ENCODE data around the gene PHF21B.

PHF21B gene

DNA sequence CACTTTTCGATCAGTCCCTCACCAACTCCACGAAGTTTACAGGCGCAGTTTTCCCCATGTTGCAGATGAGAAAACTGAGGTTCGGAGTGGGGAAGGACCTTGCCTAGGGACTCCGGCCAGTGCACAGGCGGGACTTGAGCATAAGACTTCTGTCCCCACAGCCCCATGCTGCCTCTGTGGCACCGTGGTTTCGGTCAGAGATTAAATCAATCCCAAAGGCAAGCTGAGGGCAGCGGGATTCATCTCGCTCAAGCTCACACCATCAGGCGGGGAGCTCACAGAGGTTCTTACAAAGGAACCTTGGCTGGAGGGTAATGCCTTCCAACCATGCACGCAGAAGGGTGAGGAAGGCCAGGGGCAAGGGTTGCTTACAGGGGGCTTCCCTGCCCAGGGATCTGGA is 115.5 kb downstream of the PHF21B start:
- no peak for DNase-seq (ENCODE audit: low read depth in 2 of 2)

DNA sequence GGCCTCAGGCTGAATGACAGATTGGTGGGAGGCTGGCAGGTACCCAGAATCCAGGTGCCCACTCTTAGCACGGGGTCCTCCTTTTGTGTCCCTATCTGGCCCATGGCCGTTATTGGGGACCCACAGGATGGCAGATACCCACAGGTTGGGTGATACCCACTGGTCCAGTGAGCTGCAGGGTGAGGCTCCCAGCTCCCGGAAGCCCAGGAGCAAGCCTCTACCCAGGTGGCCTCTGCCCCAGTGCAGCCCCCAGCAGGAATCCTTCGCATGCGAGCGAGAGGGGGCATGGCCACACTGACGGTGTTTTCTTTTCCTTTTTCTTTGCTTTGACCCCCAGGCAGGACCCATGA is 116.1 kb downstream of the PHF21B start:
- DNase-seq (ENCODE audit: low read depth in 2 of 2), result no peak

DNA sequence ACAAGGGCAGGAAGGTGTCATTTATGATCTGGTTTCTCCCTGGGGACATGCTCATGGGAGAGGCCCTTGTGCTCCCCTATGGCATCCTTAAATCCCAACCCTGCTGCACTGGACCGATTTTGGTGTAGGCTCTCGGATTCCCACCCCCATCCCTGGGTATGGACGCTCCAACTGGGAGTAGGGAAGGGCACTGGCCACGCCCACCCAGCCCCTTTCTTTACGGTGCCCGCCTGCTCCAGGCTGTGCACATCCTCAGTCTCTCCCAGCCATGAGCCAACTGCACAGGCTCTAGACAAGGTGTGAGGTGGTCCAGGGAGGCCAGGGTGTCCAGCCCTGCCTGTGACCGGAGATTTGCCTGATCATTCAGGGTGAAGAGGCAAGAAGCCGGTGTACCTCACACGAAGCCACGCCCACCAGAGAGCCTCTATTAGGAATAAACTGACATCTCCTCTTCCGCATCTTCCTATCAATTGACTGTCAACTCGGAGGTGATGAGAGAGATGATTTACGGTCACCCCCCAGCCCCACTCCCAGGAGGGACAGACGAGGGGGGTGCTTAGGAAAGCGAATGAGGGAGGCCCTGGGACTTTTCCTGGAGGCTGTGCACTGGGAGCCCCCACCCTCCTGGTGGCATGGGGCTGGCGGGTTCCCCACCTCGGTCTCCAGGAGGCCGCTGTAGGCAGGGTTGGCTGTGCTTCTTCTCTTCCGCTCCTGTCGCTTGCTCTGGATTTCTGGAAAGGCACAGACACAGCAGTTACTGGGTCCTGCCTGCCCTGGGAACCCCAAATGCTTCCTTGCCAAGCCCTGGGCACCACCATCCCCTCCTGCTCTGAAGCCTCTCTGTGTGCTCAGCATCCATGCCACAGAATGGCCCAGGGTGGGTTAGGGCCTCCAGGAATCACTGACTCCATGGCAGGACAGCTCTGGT is 116.7 kb downstream of the PHF21B start:
- no peak for DNase-seq (ENCODE audit: low read depth in 2 of 2)

DNA sequence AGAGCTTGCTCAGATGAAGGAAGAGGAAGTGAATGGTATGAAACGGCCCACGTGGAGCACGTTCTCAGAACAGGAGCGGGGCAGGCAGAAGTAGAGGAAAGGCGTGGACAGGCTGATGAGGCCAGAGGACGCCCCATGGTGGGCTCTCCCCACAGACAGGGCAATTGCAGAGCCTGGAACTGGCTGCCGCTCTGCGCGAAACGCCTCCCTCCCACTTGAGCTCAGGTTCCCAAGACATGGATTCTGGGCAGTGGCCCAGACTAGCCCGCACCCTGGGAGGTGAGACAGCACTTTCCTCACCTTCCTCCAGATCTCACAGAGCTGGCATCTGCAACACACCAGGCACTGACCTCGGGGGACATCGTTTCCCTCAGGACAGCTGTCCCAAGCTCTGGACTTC is 117.6 kb downstream of the PHF21B start:
- DNase-seq (ENCODE audit: low read depth in 2 of 2), result no peak

- no peak for DNase-seq (ENCODE audit: low read depth in 2 of 2)
Observed at GRCh38 chr22:44891791-44892190, 118.0 kb downstream of the PHF21B start.

GRCh38 chr22:44891293-44891747 is 118.5 kb downstream of the PHF21B start:
- no peak for DNase-seq (ENCODE audit: low read depth in 2 of 2)

GRCh38 chr22:44890416-44891292 is 119.2 kb downstream of the PHF21B start:
- DNase-seq (ENCODE audit: low read depth in 2 of 2), result no peak

DNA sequence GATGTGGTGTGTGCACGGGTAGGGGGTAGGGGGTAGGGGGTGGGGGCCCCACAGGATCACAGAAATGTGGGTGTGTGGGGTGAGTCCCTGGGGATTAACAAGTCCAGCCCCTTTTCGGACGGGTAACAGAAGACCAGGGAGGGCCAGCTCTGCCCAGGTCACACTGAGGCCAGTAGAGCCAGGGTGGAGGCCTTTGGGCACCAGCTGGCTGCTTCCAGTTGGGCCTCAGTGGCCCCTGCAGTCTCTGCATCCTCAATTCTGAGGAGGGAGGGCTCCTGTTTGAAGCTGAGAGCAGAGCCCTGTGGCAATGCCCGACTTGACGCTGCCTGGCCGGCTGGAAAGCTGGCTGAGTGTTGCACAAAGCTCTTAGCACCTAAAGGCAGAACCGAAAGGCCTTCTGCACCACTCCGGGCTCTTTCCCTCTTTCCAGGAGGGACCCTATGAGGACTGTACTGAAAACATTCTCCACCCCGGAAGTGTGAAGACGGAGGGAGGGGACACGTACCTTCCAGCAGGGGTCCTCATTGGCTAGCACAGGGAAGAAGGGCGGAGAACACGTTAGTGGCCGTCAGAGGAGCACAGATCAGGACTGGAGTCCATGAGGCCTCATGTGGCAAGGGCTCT is 120.4 kb downstream of the PHF21B start:
- DNase-seq (ENCODE audit: low read depth in 2 of 2), result no peak

- DNase-seq (ENCODE audit: low read depth in 2 of 2), result no peak
Observed at GRCh38 chr22:44888491-44889254, 121.1 kb downstream of the PHF21B start.

GRCh38 chr22:44887941-44888366 is 121.9 kb downstream of the PHF21B start:
- no peak for DNase-seq (ENCODE audit: low read depth in 2 of 2)

- DNase-seq (ENCODE audit: low read depth in 2 of 2), result no peak
Observed at GRCh38 chr22:44885806-44886360, 123.9 kb downstream of the PHF21B start.

DNA sequence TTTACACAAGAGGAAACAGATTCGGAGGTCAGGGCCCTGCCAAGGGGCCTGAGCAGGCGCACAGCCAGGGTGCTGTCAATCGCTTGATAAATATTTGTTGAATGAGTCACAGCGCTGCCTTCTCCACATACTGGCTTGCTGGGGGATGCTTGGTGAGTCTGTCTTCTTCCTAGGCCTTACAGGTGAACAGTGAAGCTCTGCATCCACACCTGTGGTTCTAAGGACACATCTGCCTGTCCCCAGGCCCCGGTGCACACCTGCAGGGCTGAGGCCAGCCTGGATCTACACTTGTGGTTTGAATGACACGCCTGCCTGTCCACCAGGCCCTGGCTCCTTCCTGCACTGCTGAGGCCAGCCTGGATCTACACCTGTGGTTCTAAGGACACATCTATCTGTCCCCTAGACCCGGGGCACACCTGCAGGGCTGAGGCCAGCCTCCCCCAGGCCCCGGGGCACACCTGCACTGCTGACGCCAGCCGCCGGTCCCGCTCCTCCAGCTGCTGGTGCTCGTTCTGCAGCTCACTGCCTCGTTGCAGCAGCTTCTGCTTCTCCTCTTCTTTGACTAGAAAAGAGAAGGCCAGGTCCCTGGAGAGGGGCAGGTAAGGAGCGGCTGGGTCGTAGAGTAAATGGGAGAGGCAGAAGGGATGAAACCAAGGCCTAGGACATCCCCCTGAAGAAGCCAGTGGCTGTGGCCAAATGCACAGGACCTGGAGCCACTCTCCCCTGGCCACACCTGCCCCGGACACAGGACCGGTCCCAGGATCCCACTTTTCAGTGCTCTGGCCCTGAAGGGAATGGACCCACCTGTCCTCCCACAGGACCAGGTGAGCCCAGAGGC is 124.6 kb downstream of the PHF21B start:
- DNase-seq (ENCODE audit: low read depth in 2 of 2), result no peak

- no peak for DNase-seq (ENCODE audit: low read depth in 2 of 2)
Observed at GRCh38 chr22:44884562-44884961, 125.2 kb downstream of the PHF21B start.

DNA sequence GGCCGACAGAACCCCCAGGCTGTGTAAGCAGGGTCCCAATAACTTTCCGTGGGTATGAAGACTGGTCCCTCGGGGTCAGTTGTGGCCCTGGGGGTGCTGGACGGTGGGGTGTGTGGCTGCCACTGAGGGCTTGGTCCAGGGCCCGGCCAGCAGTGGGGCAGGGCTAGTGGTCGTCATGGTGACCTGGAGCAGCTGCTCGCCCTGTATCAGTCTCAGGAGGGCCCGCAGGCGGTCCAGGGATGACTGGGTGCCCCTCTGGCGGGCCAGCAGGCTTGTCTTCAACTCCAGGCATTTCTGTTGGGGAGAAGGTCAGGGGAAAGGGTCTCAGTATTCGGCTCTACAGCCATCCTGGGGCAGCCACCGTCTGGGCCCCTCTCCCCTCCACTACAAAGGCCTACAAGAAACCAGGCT is 126.8 kb downstream of the PHF21B start:
- no peak for DNase-seq (ENCODE audit: low read depth in 2 of 2)

DNA sequence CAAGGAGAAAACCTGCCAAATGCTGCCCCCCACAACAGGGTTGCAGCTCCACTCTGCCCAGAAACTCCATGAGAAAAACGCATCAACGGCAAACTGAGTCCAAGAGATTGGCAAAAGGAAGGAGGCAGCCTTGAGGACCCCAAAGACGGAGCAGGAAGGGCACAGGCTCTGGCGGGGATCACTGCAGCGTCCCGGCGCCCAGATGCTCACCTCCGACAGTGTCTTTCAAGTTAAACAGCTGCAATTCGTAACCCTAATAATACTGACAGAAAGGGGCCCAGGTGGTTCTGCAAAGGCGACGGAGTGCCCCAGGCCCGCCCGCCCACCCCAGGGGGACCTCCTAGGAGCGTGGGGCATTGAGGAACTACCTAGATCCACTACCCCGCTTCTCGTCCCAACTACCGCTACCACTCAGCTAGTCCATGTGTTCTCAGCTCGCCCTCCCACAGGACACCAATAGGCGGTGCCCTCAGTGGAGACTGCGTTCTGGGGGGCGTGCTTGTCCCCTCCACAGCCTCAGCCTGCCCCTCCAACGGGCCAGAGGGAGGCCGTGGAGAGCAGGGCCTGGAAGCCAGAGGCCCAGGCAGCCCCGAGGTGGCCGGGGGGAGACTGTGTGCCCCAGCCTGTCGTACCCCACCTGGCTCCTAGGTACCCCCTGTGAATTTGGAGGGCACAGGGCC is 127.4 kb downstream of the PHF21B start:
- no peak for DNase-seq (ENCODE audit: low read depth in 2 of 2)

- DNase-seq (ENCODE audit: low read depth in 2 of 2), result no peak
Observed at GRCh38 chr22:44881624-44882023, 128.2 kb downstream of the PHF21B start.

DNA sequence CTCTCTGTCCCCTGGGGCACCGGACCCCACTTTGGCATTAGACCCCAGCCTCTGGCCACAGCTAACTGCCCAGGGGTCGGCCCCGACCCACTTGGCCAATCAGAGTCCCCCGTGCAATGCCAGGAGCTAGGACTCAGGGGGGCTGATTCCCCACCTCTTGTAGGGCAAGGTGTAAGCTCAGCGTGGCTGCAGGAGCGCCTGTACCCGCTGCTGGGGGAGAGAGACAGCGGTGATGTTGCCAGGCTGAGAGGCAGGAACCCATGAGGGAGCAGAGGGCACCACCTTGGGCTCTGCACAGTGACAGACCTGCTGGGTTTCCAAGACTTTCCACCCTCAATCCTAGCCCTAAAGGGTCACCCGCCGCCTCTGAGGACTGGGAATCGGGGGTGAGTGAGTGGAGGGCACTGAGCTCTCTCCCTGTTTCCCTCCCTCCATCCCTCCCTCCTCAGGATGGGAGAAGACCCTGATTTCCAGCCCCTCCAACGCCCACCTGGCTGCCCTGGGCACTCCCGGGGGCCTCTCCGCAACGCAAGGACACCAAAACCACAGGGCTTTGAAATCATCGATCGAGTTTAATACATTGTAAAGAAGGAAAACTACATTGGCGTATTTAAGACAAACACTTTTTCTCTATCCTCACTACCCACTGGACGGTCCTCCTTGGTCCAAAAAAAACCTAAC is 129.1 kb downstream of the PHF21B start:
- DNase-seq (ENCODE audit: low read depth in 2 of 2), result no peak

DNA sequence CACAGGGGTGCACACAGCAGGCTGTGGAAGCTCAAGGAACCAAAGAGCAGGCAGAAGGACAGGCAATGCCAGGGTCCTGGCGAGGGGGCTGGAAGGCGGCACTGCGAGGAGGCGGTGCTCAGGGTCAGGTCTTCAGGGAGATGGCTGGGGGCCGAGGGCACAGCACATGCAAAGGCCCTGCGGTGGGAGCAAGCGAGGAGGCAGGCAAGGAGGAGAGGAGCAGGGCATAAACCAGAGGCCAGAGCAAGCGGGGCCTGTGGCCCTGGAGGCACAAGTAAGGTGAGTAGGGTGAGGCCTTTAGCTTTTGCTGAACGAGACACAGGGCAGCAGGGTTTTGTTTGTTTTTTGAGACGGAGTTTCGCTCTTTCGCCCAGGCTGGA is 130.5 kb downstream of the PHF21B start:
- DNase-seq (ENCODE audit: low read depth in 2 of 2), result no peak
